OCI-LY3 (cell line): ENCODE results near the gene PPM1B.
A peak's percentile ranks its signal among the peaks of the same experiment; 100 is the strongest.

Experiments used
- H2AFZ ChIP-seq: fragments of 200-600, 300-600 bp; shearing (Covaris generic); 2 replicates; pipeline ENCODE4 v1.6.0; 2014; ENCODE audit warnings: antibody characterized with exemption, low read depth, low read length
- H3K27ac ChIP-seq: fragments of 200-600, 300-600 bp; sonication (generic); 2 replicates; pipeline ENCODE4 v1.5.1; 2014; ENCODE audit warnings: mild to moderate bottlenecking, low read length, moderate library complexity, mixed read lengths
- H3K27me3 ChIP-seq: fragments of 200-600, 300-600 bp; sonication (generic); 2 replicates; pipeline ENCODE4 v1.6.1; 2014; ENCODE audit warnings: low read depth, low read length, mixed read lengths
- H3K36me3 ChIP-seq: fragments of 200-600, 300-600 bp; sonication (generic); replicated peaks from 2 replicates; pipeline ENCODE3; 2014; ENCODE audit warnings: low read depth, low read length, mixed read lengths
- H3K4me1 ChIP-seq: fragments of 300-600, 200-600 bp; sonication (generic); 2 replicates; pipeline ENCODE4 v1.6.1; 2014; ENCODE audit warnings: low read length, mixed read lengths
- H3K4me2 ChIP-seq: fragments of 200-600, 300-600 bp; sonication (generic); 2 replicates; pipeline ENCODE4 v1.6.1; 2014; ENCODE audit warnings: low read length, mixed read lengths
- H3K4me3 ChIP-seq: fragments of 300-600, 200-600 bp; sonication (generic); 2 replicates; pipeline ENCODE4 v1.5.1; 2014; ENCODE audit warnings: antibody characterized with exemption, mild to moderate bottlenecking, low read length, moderate library complexity
- H3K79me2 ChIP-seq: fragments of 300-600, 200-600 bp; shearing (Covaris generic); 2 replicates; pipeline ENCODE4 v1.6.1; 2014; ENCODE audit warnings: mild to moderate bottlenecking, low read length, mixed read lengths
- H3K9ac ChIP-seq: fragments of 300-600, 200-600 bp; shearing (Covaris generic); 2 replicates; pipeline ENCODE4 v1.6.0; 2014; ENCODE audit warnings: mild to moderate bottlenecking, low read length, moderate library complexity
- H3K9me3 ChIP-seq: fragments of 200-600, 300-600 bp; shearing (Covaris generic); 2 replicates; pipeline ENCODE4 v1.6.1; 2014; ENCODE audit warnings: low read length, mixed read lengths; ENCODE audit not compliant: insufficient read depth
- H4K20me1 ChIP-seq: fragments of 200-600, 300-600 bp; sonication (generic); 2 replicates; pipeline ENCODE4 v1.6.1; 2016; ENCODE audit warnings: low read length, mixed read lengths; ENCODE audit not compliant: insufficient read depth
- EZH2phosphoT487 ChIP-seq: fragments of 200-600 bp; shearing (Covaris generic); IDR thresholded peaks from 2 replicates; pipeline ENCODE4 v1.6.1; 2018; ENCODE audit warnings: antibody characterized with exemption, mixed run types, low read depth
- TF ChIP-seq, protein P1 (sequence below): fragments of 200-600, 300-600 bp; sonication (generic); IDR thresholded peaks from 2 replicates; pipeline ENCODE4 v1.5.1; 2014; ENCODE audit warnings: antibody characterized with exemption, low read length, low read depth

PPM1B gene

DNA sequence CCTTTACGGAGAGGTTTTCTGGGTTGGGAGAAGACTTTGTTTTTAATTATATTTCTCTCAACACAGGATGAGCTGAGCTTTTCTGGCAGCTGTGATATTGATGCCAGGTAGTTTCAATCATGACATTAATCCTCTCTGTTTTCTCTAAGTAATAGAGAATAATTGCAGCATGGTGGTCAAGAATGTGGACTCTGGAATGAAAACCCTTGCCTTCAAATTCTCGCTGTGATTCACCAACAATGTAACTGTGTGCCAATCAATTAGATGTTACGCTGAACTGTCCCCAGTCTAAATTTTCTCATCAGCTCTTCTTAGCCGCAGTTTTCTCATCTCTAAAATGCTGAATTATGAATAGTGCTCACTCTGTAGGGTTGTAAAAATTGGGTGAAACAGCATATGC lies 31.6 kb upstream of the PPM1B start:
- Histone ChIP-seq H3K9me3 (no peaks in the 10 kb centered on the region), H3K9ac (no peak overlapping the region)

DNA sequence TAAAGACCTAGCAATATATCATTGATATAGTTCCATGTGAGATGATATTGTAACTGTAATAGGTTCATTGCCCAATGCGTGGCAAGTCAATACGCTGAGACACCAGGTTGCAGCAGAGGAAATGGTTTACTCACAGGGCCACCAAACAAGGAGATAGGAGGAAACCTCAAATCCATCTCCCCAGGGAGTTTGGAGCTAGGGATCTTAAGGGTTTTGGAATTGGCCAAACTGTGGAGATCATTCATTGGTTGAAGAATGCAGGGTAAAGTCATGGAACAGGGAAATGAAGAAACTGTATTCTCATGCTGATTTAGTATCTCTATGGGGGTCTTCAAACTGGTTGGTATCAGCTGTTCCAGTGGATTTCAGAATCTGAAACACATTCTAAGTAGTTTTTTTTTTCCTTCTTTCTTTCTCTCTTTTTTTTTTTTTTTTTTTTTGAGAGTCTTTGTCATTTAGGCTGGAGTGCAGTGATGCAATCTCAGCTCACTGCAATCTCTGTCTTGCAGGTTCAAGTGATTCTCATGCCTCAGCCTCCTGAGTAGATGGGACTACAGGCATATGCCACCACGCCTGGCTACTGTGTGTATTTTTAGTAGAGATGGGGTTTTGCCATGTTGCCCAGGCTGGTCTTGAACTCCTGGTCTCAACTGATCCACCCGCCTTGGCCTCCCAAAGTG lies 30.7 kb upstream of the PPM1B start:
- Histone ChIP-seq H3K4me1 (peaks cover 8% of the 10 kb centered on the region), H4K20me1 (no peaks in the 10 kb centered on the region), H3K27ac (no peak overlapping the region), H3K79me2 (no peaks in the 10 kb centered on the region), H3K4me2 (no peak overlapping the region), H3K27me3 (no peaks in the 10 kb centered on the region), H3K36me3 (no peaks in the 10 kb centered on the region), H3K4me3 (no peak overlapping the region), H3K9me3 (no peaks in the 10 kb centered on the region), H3K9ac (no peak overlapping the region), H2AFZ (no peak overlapping the region)
- no peak for TF ChIP-seq EZH2phosphoT487
- TF ChIP-seq, protein P1, sequence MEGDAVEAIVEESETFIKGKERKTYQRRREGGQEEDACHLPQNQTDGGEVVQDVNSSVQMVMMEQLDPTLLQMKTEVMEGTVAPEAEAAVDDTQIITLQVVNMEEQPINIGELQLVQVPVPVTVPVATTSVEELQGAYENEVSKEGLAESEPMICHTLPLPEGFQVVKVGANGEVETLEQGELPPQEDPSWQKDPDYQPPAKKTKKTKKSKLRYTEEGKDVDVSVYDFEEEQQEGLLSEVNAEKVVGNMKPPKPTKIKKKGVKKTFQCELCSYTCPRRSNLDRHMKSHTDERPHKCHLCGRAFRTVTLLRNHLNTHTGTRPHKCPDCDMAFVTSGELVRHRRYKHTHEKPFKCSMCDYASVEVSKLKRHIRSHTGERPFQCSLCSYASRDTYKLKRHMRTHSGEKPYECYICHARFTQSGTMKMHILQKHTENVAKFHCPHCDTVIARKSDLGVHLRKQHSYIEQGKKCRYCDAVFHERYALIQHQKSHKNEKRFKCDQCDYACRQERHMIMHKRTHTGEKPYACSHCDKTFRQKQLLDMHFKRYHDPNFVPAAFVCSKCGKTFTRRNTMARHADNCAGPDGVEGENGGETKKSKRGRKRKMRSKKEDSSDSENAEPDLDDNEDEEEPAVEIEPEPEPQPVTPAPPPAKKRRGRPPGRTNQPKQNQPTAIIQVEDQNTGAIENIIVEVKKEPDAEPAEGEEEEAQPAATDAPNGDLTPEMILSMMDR = no peak

More for the DNA sequence above, 31.6 kb upstream of the PPM1B start:
- Histone ChIP-seq H3K27ac (no peak overlapping the region), H4K20me1 (no peaks in the 10 kb centered on the region), H3K36me3 (no peaks in the 10 kb centered on the region), H3K27me3 (no peaks in the 10 kb centered on the region), H3K79me2 (no peaks in the 10 kb centered on the region), H2AFZ (no peak overlapping the region), H3K4me3 (no peak overlapping the region), H3K4me1 (peaks cover 8% of the 10 kb centered on the region), H3K4me2 (no peak overlapping the region)
- no peak for TF ChIP-seq EZH2phosphoT487
- TF ChIP-seq, protein P1 = no peak

DNA sequence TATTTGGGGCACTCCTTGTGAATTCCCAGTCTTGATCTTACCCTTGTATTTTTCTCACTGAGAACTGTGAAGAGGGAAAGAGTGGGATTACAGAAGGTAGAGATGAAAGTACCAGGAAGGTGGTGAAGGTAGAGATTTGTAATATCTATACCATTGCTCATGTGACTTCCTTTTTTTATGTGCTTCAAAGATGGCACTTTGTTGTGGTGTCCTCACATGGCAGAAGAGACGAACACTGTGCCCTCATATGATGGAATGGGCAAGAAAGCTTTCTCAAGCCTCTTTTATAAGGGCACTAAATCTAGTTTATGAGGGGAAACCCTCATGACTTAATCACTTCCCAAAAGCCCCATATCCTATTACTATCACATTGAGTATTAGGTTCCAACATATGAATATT lies 28.9 kb upstream of the PPM1B start:
- Histone ChIP-seq H4K20me1 (no peaks in the 10 kb centered on the region), H3K36me3 (no peaks in the 10 kb centered on the region), H3K79me2 (no peaks in the 10 kb centered on the region), H3K27ac (no peak overlapping the region), H3K9ac (no peak overlapping the region), H3K4me1 (peaks cover 8% of the 10 kb centered on the region), H3K4me3 (no peak overlapping the region), H3K4me2 (peak overlapping the region; percentile 23; the same call in 1 of the 2 replicates), H3K27me3 (no peaks in the 10 kb centered on the region), H3K9me3 (no peaks in the 10 kb centered on the region), H2AFZ (peak overlapping the region; percentile 47; the same call in 1 of the 2 replicates)
- TF ChIP-seq, protein P1 = no peak
- no peak for TF ChIP-seq EZH2phosphoT487

DNA sequence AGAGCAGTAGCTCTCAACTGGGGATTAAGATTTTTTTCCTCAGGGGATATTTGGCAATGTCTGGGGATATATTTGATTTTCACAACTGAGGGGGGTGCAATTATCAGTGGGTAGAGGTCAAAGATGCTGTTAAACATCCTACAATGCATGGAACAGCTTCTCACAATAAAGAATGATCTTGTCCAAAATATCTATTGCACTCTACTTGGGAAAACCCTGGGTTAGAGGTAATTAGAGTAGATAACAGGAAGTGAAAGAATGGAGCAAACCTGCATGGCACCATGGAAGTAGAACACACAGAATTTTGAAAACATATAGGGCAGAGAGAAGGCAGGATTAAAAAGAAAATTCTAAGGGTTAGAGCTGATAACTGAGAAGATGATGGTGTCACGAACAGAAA lies 26.4 kb upstream of the PPM1B start:
- Histone ChIP-seq H3K4me3 (no peak overlapping the region), H3K9ac (no peak overlapping the region), H3K4me1 (peaks cover 8% of the 10 kb centered on the region), H2AFZ (no peak overlapping the region), H3K36me3 (no peaks in the 10 kb centered on the region), H3K4me2 (no peak overlapping the region), H3K27ac (no peak overlapping the region), H3K79me2 (no peaks in the 10 kb centered on the region), H3K27me3 (no peaks in the 10 kb centered on the region), H4K20me1 (no peaks in the 10 kb centered on the region), H3K9me3 (no peaks in the 10 kb centered on the region)
- TF ChIP-seq EZH2phosphoT487 = no peak
- TF ChIP-seq, protein P1 = no peak
